IPS-15b (cell line): ENCODE measurements around the gene APEX1.
A peak's percentile ranks its signal among the peaks of the same experiment; 100 is the strongest.

Experiments used
- H3K27me3 ChIP-seq: one replicate; pipeline ENCODE4 v1.6.1; 2013; ENCODE audit warnings: low read length; ENCODE audit not compliant: control insufficient read depth, insufficient read depth
- H3K36me3 ChIP-seq: one replicate; pipeline ENCODE4 v1.6.1; 2013; ENCODE audit warnings: low read length; ENCODE audit not compliant: control insufficient read depth, insufficient read depth
- H3K4me1 ChIP-seq: one replicate; pipeline ENCODE4 v1.6.1; 2013; ENCODE audit warnings: mild to moderate bottlenecking, low read length; ENCODE audit not compliant: control insufficient read depth, insufficient read depth
- H3K4me3 ChIP-seq: one replicate; pipeline ENCODE4 v1.5.1; 2013; ENCODE audit warnings: low read depth, low read length
- H3K9ac ChIP-seq: one replicate; pipeline ENCODE4 v1.6.1; 2013; ENCODE audit warnings: low read depth, mild to moderate bottlenecking, low read length
- H3K9me3 ChIP-seq: one replicate; pipeline ENCODE4 v1.6.1; 2013; ENCODE audit warnings: mild to moderate bottlenecking, low read length; ENCODE audit not compliant: control insufficient read depth, insufficient read depth

The APEX1 gene

GRCh38 chr14:20468764-20469241 is 13.8 kb downstream of the APEX1 start:
- H3K4me3 ChIP-seq = peak overlapping the region; percentile 99
- H3K4me1 ChIP-seq = peaks cover 8% of the 10 kb centered on the region
- H3K9ac ChIP-seq = no peak overlapping the region

GRCh38 chr14:20469242-20469889 is 14.3 kb downstream of the APEX1 start, which contains the start of gene PNP:
PNP (plus strand) TSS chr14:20469406; CDS start chr14:20469525, 119 bp downstream.
- Histone ChIP-seq H3K4me1 (peaks cover 8% of the 10 kb centered on the region), H3K27me3 (no peaks in the 10 kb centered on the region), H3K36me3 (peaks cover 12% of the 10 kb centered on the region), H3K9ac (peak within 1 kb of the TSS; percentile 91), H3K4me3 (peak within 1 kb of the TSS; percentile 99), H3K9me3 (no peaks in the 10 kb centered on the region)

More at GRCh38 chr14:20468764-20469241, 13.8 kb downstream of the APEX1 start:
- Histone ChIP-seq H3K36me3 (peaks cover 9% of the 10 kb centered on the region), H3K27me3 (no peaks in the 10 kb centered on the region), H3K9me3 (no peaks in the 10 kb centered on the region)

- H3K4me3 ChIP-seq = peak overlapping the region; percentile 99
- H3K36me3 ChIP-seq = peaks cover 18% of the 10 kb centered on the region
- H3K9ac ChIP-seq = peak overlapping the region; percentile 91
- no peaks in the 10 kb centered on the region for H3K9me3 ChIP-seq
- no peaks in the 10 kb centered on the region for H3K27me3 ChIP-seq
- peaks cover 8% of the 10 kb centered on the region for H3K4me1 ChIP-seq
Measured at GRCh38 chr14:20469890-20470602, 15.0 kb downstream of the APEX1 start.

DNA sequence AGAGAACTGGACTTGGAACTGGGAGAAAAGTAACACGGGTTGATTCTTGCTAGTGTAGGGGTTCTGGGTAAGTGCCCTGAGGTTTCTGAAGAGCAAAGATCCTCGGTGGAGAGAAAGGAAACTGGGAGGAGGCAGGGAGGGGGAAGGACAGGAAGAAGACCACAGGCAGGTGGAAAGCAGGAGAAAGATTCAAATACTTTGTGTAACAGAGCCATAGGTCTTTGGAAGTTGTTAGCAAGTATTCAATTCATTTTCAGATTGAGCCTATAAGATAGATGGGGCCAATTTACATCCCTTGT is 15.5 kb downstream of the APEX1 start:
- Histone ChIP-seq H3K9ac (peak overlapping the region; percentile 91), H3K4me1 (peaks cover 8% of the 10 kb centered on the region), H3K27me3 (no peaks in the 10 kb centered on the region), H3K4me3 (peak overlapping the region; percentile 99), H3K36me3 (peaks cover 21% of the 10 kb centered on the region), H3K9me3 (no peaks in the 10 kb centered on the region)

DNA sequence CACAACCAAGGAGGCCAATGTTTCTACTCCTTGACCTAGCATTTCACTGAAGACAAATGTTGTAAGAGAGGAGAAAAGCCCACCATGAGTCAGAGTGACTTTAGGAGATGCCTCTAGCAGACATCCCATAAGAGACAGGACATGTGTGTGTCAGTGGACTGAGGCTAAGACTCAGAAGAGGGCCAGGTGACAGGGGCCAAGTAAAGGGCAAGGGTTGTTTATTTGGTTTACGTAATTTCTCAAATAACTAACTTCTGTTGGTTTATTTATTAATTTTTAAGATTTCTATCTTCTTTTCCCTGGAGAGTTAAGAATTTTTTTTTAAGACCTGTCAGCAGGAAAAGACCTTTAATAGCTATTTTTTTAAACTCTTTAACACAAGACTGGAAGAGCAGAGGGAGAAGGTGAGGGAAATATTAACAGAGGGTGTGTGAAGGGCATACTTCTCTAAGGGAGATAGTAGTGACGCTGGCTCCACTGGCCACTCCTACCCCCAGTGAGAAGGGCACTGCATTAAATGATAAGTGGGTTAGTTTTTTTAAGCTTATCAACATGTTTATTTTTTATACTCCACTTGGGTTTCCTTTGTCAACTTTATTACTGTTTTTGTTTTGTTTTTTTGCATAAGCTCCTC is 17.6 kb downstream of the APEX1 start:
- H3K9me3 ChIP-seq = no peaks in the 10 kb centered on the region
- H3K4me3 ChIP-seq = no peak overlapping the region
- no peaks in the 10 kb centered on the region for H3K27me3 ChIP-seq
- peaks cover 8% of the 10 kb centered on the region for H3K4me1 ChIP-seq
- H3K36me3 ChIP-seq = peaks cover 39% of the 10 kb centered on the region
- no peak overlapping the region for H3K9ac ChIP-seq

- H3K4me3 ChIP-seq = no peak overlapping the region
- H3K9ac ChIP-seq = no peak overlapping the region
- H3K36me3 ChIP-seq = peaks cover 40% of the 10 kb centered on the region
- no peaks in the 10 kb centered on the region for H3K9me3 ChIP-seq
- H3K4me1 ChIP-seq = peaks cover 4% of the 10 kb centered on the region
- H3K27me3 ChIP-seq = no peaks in the 10 kb centered on the region
Measured at GRCh38 chr14:20476776-20477175, 21.8 kb downstream of the APEX1 start.

GRCh38 chr14:20477211-20477876 is 22.3 kb downstream of the APEX1 start:
- H3K9ac ChIP-seq = no peak overlapping the region
- no peak overlapping the region for H3K4me3 ChIP-seq
- peaks cover 40% of the 10 kb centered on the region for H3K36me3 ChIP-seq
- H3K4me1 ChIP-seq = peaks cover 4% of the 10 kb centered on the region
- H3K27me3 ChIP-seq = no peaks in the 10 kb centered on the region
- H3K9me3 ChIP-seq = no peaks in the 10 kb centered on the region

DNA sequence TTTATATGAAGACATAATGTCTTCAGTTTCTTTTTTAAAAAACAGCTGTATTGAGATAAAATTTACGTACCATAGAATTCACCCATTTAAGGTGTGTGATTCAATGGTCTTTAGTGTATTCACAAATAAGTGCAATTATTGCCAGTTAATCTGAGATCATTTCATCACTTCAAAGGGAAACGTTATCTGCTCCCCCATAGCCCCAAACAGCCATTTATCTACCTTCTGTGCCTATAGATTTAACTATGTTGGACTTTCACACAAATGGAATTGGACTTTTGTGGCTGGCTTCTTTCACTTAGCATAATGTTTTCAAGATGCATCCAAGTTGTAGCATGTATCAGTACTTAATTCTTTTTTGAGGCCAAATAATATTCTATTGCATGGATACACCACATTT is 23.9 kb downstream of the APEX1 start:
- no peak overlapping the region for H3K9ac ChIP-seq
- no peak overlapping the region for H3K4me3 ChIP-seq
- H3K36me3 ChIP-seq = peaks cover 31% of the 10 kb centered on the region
- no peaks in the 10 kb centered on the region for H3K9me3 ChIP-seq
- H3K27me3 ChIP-seq = no peaks in the 10 kb centered on the region
- peaks cover 4% of the 10 kb centered on the region for H3K4me1 ChIP-seq

DNA sequence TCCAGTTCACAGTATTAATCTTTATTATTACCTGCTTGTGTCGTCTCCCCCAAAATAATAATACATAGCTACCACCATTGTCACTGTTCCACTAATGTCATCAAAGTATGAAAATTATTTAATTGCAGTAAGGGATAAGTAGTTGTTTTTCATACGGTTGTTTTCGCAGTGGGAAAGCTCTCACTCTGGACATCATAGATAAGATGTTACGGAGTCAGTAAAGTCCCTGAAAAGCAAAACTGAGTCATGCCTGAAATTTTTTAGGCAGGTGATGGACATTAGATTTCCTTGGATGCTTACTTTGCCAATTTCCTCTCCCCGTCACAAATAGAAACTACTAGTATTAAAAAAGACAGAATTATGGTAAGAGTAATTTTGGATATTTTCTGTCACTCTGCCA is 27.4 kb downstream of the APEX1 start:
- no peak overlapping the region for H3K4me3 ChIP-seq
- peaks cover 11% of the 10 kb centered on the region for H3K4me1 ChIP-seq
- H3K36me3 ChIP-seq = peaks cover 4% of the 10 kb centered on the region
- H3K9me3 ChIP-seq = no peaks in the 10 kb centered on the region
- H3K27me3 ChIP-seq = no peaks in the 10 kb centered on the region
- no peak overlapping the region for H3K9ac ChIP-seq

- H3K36me3 ChIP-seq = no peaks in the 10 kb centered on the region
- no peaks in the 10 kb centered on the region for H3K27me3 ChIP-seq
- no peak overlapping the region for H3K9ac ChIP-seq
- peaks cover 16% of the 10 kb centered on the region for H3K4me1 ChIP-seq
- H3K9me3 ChIP-seq = no peaks in the 10 kb centered on the region
- H3K4me3 ChIP-seq = no peak overlapping the region
Measured at GRCh38 chr14:20485900-20486299, 30.9 kb downstream of the APEX1 start.

GRCh38 chr14:20486684-20487395 is 31.8 kb downstream of the APEX1 start:
- H3K9ac ChIP-seq = no peak overlapping the region

More at GRCh38 chr14:20486684-20487395, 31.8 kb downstream of the APEX1 start:
- no peaks in the 10 kb centered on the region for H3K36me3 ChIP-seq
- no peaks in the 10 kb centered on the region for H3K9me3 ChIP-seq
- H3K4me3 ChIP-seq = no peak overlapping the region
- peaks cover 12% of the 10 kb centered on the region for H3K4me1 ChIP-seq
- no peaks in the 10 kb centered on the region for H3K27me3 ChIP-seq
